ENCODE results near the gene PTPRN2. TPM values are rescaled to one million over a fixed set of nuclear protein-coding genes. Genes with fewer than 3 reads are reported as not detected.

The PTPRN2 gene
- total RNA-seq, 1 donor: 0.27 TPM

DNA sequence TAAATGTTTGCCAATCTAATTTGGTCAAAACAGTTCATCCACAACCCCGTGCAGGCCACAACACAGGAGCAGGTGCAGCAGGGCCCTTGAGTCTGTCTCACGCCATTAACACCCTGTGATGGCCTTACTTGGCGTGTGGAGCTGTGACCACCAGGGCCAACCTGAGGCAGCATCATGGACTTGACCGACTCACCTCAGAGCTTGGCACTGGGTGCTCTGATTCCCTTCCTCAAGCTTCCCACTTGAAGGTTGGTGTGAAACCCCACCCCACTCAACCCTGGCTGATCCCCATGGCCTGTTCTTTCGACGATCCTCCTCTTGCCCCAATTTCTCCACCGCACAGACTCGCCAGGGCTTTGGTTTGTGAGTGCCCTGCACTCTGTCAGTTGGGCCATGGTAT lies 623.1 kb downstream of the PTPRN2 start:
- DNase-seq (ENCODE audit: low read depth in 2 of 3, low spot score in 2 of 3): no peak

- no peak for DNase-seq (ENCODE audit: low read depth in 2 of 3, low spot score in 2 of 3)
Measured at GRCh38 chr7:157964016-157964415, 623.6 kb downstream of the PTPRN2 start.

GRCh38 chr7:157963526-157963925 lies 624.1 kb downstream of the PTPRN2 start:
- no peak for DNase-seq (ENCODE audit: low read depth in 2 of 3, low spot score in 2 of 3)

DNA sequence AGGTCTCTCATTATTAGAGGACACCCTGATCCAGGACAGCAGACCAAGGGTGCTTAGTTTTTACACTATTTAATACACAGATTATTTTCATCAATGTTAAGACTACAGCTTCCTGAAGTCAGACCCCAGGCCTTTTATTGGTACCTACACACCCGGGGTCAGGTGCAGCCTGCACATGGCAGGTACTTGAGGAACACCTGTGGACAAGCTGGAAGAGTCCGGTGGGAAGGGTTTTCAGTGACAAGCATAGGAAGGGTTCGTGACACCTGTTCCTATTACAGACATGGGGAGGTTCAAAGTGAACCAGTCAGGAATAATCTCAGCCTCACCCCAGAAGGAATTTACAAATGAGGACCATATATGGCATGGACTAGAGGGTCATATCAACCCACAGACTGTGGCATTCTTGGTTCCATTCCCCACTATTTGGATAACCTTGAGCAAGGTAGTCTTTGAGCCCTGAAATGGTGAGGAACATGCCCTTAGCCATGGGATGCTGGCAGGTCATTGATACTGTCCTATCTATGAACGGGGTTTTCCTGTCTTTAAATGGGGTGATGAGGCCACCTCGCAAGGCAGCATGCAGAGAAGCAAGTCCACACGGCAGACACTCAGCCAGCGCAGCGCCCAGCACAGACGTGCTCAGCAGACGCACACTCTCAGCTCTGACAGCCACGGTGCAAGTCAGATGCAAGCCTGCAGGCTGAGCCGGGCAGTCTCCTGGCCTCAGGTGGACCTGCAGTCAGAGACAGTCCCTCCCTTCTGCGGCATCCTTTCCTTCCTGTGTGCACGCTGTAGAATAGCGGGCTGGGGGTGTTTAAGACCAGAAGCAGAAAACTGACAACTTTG lies 624.9 kb downstream of the PTPRN2 start:
- DNase-seq (ENCODE audit: low read depth in 2 of 3, low spot score in 2 of 3): no peak

DNA sequence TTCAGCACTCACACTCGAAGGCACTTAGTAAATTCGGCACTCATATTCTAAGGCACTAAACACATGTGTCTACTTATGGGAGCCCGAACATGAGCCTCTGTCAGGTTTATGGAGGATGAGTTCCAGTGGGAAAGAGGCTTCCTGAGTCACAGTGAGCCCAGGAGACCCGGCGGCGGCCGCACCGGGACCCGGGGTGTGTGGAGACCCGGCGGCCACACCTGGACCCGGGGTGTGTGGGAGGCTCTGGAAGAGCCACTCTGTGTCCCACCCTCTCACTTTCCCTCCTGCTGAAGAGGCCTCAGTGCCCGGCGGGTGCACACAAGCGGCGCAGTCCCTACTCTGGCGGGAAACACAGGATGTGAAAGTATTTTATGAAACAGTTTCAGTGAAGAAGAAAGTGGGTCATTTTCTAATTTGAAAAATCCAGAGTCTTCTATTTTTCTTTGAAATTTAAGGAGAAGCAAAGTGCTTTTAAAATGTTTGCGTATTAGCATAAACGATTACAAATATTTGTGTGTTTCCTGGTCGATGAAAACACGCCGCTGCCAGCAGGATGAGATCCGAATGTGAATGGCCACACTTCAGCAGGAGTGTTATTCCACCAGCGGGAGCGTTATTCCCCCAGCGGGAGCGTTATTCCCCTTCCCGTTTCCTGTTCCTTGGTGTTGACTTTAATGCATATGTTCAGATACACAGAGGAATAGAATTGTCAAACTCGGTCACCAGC lies 625.7 kb downstream of the PTPRN2 start:
- DNase-seq (ENCODE audit: low read depth in 2 of 3, low spot score in 2 of 3): no peak

DNA sequence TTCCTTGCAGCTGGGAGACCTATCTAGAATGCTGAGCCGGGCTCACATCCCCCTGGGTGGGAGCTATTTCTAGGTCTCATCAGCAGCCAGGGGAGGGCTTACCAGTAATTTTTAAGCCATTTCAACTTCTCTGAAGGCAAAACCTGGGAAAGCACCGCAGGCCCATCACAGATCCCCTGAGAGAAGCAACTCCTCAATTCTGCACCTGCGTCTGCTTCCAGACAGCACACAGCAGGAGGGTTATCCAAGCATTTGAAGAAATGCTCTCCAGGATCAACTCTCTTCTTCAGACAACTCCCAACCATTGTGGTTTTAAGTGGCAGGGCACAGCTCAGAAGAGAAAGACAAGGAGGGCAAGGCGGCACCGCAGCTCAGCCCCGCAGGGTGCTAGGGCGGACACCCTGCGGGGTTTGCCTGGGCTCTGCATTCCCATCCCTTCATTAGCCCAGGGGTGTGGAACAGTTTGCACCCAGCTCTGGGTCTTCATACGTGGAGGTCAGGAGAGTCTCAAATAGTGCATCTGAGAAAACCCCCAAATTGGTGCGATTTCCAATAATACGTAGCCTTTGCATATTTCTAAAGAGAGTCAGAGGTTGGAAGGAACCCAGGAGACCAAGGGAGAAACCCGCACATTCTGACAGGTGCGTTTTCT lies 632.1 kb downstream of the PTPRN2 start:
- no peak for DNase-seq (ENCODE audit: low read depth in 2 of 3, low spot score in 2 of 3)

DNA sequence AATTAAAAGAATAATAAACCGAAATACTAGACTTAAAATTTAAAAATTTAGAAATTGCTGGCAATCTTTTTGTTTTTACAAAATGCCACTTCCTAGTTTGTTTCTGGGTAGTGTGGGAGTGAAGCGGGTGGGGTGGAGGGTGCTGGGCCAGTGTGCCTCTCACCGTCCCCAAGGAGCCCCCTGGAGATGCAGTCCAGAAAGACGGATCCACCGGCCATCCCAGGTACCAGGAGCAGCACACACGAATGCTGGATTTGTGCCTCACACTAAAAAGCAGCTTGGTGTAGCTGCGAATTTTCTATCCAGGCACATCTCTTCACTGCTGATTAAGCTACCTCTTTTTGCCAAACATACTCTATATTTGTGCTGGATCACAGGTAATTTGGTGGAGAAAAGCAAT lies 632.7 kb downstream of the PTPRN2 start:
- no peak for DNase-seq (ENCODE audit: low read depth in 2 of 3, low spot score in 2 of 3)

DNA sequence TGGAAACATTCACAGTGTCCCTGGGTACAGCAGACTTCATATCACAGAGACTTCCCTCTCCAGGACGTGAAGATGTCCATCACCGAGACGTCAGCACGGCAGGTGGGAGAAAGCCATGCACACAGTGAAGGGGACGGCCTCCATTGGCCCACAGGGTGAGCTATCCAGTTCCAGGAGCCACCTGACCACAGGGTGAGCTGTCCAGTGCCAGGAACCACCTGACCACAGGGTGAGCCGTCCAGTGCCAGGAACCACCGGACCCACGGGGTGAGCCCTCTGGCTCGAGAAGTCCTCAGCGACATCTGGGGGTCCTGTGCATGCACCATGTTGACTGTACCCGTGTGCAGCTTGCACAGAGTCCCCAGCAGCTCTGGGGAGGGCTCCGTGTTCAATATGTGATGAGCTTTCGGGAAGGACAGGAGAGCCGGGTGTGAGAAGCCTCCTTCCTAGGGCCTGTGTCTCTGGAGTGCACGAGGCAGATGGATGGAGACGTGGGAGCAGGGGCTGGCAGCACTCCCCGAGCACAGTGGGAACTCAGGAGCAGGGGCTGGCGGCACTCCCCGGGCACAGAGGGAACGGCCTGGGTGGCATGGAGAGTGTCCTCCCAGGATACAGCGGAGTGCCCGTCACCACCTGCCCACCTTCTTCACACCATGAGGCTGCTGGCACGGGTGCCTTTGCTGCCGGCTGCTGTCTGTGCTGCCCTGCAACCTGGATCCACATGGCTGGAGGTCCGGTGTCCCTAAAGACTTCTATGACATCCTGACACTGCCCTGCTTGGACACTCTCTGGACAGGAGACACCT lies 634.6 kb downstream of the PTPRN2 start:
- no peak for DNase-seq (ENCODE audit: low read depth in 2 of 3, low spot score in 2 of 3)

GRCh38 chr7:157952050-157952667 lies 635.5 kb downstream of the PTPRN2 start:
- no peak for DNase-seq (ENCODE audit: low read depth in 2 of 3, low spot score in 2 of 3)

DNA sequence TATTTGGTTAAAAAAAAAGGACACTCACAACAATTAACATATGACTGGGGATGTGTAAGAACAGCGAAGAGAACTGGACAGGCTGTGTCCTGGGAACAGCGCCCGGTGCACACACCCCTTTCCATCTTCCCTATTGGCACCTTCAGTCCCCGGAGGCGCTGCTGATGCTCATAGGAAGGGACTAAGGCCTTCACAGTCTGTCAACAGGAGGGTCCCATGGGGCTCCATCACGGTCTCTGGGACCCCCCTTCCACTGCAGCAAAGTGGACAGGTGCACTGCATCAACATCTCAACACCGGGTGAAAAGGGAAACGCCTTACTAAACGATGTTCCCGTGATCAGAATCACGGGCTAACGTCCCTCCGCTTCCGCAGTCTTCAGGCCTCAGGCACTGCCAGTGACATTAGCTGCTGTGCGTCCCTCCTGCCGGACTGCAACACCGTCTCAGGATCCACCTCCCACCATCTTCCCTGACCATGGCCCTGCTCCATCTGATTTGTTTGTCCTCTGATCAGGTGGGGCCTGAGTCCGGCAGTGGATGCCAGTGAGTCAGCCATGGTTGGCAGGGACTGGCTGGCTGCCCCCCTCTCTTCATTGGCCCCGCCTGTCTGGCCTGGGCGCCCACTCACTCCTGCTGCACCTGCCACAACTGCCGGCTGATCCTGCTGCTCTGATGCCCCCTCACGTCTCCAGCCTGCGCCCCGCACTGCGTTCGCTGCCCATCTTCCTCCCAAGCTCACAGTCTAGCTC lies 636.1 kb downstream of the PTPRN2 start:
- no peak for DNase-seq (ENCODE audit: low read depth in 2 of 3, low spot score in 2 of 3)

GRCh38 chr7:157949711-157950110 lies 637.9 kb downstream of the PTPRN2 start:
- no peak for DNase-seq (ENCODE audit: low read depth in 2 of 3, low spot score in 2 of 3)

- DNase-seq (ENCODE audit: low read depth in 2 of 3, low spot score in 2 of 3): no peak
Measured at GRCh38 chr7:157947504-157947903, 640.1 kb downstream of the PTPRN2 start.

GRCh38 chr7:157946398-157947060 lies 641.1 kb downstream of the PTPRN2 start:
- DNase-seq (ENCODE audit: low read depth in 2 of 3, low spot score in 2 of 3): no peak

- DNase-seq (ENCODE audit: low read depth in 2 of 3, low spot score in 2 of 3): no peak
Measured at GRCh38 chr7:157945401-157945800, 642.2 kb downstream of the PTPRN2 start.

GRCh38 chr7:157944734-157945291 lies 642.8 kb downstream of the PTPRN2 start:
- DNase-seq (ENCODE audit: low read depth in 2 of 3, low spot score in 2 of 3): no peak

DNA sequence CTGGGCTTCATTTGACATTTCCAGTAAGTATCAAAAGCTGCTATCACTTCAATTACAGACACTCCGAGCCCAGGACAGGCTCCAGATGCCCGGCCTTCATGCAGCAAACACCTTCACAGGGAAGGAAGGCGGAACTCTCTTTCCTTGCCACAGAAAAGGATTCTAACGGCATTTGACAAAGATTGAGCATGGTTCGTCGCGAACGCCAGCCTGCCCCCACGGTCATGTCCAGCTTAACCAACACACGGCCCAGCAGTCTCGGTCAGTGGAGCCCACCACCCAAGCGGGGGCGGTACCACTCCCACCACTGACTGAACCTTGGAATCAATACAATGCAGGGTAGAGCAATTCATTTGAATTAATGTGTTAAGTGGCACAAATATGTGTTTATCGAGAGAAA lies 643.6 kb downstream of the PTPRN2 start:
- DNase-seq (ENCODE audit: low read depth in 2 of 3, low spot score in 2 of 3): no peak

DNA sequence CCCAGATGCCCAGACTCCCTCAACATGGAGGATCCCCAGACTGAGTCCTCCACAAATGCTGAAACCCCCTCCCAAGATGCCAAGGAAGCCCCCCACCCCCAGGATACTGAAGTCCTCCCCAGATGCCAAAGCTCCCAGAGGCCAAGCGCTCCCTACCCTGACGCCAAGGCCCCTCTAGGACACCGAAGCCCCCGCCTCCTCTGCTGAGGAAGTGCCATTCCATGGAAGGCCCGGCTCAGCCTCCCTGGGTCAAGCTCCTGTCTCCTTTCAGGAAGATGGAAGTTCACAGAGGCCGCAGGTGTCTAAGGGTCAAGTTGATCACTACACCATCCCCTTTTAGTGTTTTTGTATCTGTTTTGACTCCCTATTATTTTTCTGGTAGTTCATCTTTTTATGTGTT lies 644.1 kb downstream of the PTPRN2 start:
- no peak for DNase-seq (ENCODE audit: low read depth in 2 of 3, low spot score in 2 of 3)

GRCh38 chr7:157941210-157941609 lies 646.4 kb downstream of the PTPRN2 start:
- DNase-seq (ENCODE audit: low read depth in 2 of 3, low spot score in 2 of 3): no peak

GRCh38 chr7:157940497-157940896 lies 647.1 kb downstream of the PTPRN2 start:
- DNase-seq (ENCODE audit: low read depth in 2 of 3, low spot score in 2 of 3): no peak
